IPS-NIHi7 (cell line): ENCODE data around the gene PARP4.
"Not testable (repeated sequence)": the region's sequence is repeated elsewhere in the genome, so short reads cannot be mapped to it uniquely, and the experiment has no call there.

ENCODE experiments used
- DNase-seq: peaks from one replicate; pipeline ENCODE4 v3.0.0; 2012; ENCODE audit warnings: mixed read lengths; ENCODE audit errors: extremely low spot score

The PARP4 gene

DNA sequence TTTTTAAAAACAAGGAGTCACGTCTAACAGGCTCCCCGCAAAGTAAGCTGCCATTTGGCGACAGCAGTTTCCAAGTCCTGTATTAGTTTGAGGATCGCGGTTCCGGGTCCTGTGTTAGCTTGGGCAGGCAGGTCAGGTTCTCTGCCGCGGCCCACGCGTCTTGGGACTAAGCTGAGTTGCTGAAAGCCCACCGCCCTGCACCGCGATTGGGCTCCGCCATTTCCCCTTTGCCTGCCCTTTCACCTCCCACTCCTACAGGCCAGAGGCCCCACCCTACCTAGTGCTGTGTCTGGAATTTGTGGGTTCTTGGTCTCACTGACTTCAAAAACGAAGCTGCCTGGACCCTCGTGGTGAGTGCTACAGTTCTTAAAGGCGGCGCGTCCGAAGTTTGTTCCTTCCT lies 6.8 kb downstream of the PARP4 start:
- no peak for DNase-seq

DNA sequence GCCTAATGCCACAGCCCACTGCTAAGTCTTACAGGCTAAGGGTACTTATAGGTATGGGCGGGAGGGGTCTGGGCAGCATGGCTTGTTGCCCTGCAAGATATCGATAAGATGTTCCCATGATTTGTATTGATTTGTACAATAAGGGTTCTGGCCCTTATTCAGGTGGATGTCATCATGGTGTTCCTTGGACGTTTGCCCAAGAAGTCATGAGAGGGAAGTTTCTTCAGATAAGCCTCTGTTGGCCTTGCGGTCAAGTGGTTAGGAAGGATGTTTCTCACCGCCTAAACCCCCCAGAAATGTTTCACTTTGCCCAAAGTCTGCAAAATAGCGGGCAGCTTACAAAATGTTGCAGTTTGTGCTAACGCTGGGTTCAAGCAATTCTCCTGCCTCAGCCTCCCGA lies 7.3 kb downstream of the PARP4 start:
- no peak for DNase-seq

DNA sequence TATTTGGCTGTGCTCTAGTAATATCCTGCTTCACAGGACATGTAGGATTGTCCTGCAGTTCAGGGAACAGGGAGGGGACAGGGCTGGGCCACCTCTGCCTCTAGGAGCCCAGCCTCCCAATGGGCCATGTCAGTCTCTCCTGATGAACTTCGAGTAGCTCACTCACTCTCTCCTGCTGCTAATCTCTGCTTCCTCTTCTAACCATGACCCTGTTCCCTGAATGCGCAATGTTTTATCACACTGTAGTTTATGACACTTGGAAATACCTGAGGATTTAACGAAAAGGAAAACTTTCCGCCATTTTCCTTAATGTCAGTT lies 9.2 kb downstream of the PARP4 start:
- DNase-seq = no peak

DNA sequence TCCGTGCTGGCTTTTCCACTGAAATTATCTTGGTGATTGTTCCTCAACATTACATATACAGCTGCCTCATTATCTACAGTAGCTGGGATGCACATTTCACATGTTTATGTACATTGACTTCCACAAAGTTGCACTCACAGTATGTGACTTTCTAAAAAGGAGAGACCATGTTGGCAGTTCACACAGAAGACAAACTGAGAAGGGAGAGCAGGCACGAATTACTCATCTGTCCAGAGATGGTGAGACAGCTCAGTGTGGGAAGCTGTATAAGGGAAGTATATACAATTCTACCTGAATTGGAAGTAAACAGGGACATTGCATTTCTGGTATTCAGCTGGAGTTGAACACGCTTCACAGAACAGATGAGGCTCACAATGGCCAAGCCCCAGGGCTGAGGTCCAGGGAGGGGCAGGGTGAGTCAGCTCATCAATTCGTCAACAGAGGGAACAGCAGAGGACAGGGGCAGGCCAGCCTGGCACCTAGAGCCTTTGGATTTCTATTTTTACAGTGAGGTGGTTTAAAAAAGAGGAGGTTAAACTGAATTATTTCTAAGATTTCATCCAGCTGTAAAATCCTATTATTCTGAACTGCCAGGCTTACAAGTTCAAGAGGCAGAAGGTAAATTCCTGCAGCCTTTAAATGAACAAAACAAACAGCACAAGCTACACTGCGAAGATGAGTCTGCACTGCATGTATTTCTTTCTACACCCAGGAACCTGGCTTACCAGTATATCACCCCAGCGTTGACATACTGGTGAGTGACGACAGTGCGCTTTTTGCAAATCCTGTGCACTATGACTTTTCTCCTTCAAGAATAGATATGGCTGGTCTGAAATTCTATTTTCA lies 9.8 kb downstream of the PARP4 start:
- DNase-seq = no peak

DNA sequence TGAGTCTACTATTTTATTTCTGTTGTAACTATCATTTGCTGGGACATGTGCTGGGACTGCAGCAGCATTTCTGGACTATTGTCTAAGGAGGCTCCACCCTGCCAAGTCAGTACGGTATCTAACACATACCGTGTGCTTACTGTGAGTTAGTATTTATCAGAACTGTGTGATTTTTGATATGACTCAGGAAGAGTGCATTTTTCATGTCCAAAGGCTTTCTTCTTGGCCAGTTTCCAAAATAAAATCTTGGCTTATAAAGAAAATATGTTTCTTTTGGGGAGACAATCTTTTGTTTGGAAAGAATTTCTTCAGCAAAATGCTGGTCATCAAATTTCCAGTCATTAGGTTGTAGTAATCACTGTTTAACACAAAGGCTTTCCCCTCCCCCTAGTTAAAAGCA lies 11.6 kb downstream of the PARP4 start:
- no peak for DNase-seq

DNA sequence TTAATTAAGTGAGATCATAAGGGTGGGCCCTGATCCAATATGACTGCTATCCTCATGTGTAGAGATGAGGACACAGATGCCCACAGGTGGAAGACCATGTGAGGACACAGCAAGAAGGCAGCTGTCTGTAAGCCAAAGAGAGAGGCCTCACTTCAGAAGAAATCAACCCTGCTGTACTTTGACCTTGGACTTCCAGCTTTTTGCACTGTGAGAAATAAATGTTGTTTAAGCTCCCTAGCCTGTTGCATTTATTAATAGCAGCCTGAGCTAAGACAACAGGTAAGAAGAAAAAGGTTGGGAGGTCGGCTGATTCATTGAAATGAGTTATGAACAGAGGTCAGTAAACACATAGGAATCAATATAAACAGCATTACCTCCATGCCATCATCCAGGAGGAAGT lies 14.8 kb downstream of the PARP4 start:
- DNase-seq = no peak

DNA sequence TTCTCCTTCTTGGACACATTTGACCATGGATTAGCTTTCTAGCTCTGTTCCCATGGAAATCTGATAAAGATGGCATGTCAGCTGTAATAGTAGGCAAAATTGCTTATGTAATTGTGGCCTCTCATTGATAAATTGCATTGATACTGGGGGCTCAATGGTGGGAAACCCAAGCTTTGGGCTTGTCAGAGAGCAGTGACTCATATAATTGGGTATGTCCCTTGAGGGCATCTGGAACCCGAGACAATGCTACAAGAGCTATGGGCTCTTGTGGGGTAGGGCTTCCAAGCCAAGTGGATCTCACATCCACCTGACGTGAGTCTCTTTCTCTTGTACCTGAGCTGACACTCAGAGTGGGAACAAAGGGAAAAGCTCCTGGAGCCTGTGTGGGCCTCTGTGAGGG lies 16.3 kb downstream of the PARP4 start:
- not testable (repeated sequence) for DNase-seq

DNA sequence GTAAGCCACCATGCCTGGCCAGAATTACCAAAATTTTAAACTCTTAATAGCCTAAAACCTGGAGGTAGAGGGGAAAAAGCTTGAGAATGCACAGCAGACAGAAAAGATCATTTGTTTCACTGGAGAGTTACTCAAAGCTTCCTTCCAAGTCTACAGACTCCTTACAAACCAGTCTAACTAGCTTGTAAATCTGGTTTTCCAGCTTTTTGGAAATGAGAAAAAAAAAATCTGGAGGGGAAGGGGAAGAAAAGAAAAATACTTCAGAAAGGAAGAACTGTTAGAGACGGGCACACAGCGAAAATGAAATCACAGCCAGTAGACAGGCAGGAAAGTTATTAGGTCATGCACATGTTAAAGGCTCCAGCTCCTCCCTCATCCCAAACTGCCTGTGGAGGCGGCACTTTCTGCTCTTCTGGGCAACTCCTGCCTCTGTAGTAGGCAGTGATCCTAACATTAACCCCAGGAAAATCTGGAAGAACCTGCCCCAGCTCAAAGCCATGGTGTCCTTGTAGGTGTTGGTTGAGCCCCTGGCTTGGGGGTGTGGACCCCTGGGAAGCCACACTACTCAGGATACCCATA lies 17.3 kb downstream of the PARP4 start:
- no peak for DNase-seq

DNA sequence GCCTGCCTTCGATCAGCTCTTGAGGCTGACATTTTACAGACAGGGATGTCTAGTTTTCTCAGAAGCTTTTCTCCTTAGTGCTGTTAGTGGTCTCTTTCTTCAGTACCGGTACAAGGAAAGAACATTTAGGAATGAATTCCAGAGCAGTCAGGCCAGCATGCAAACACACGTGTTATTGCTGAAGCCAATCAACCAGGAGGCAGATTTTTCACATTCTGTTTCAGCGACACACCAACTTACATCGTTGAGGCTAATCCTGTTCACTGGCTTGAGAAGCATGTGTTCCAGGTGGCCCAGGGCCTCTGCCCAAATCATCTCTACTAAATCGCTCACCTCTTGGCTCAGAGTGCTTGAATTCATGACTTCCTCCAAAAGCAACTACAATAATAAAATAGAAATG lies 19.2 kb downstream of the PARP4 start:
- no peak for DNase-seq

DNA sequence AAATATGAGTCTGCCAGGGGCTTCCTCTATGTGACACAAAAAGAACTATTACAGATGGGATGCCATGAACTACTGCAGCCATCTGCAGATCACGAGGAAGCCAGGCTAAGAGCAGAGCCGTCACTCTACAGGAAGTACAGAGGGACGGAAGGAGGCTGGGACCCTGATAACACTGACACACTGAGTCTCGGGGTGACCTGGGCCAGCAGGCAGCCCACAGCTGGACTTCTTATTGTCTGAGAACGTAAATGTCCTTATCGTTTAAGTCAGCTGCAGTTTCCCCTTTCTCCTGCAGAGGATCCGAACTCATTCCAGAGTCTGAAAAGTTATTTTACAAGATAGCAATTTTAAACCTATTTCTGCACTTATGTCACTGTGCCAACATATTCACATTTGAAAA lies 20.7 kb downstream of the PARP4 start:
- DNase-seq = no peak

DNA sequence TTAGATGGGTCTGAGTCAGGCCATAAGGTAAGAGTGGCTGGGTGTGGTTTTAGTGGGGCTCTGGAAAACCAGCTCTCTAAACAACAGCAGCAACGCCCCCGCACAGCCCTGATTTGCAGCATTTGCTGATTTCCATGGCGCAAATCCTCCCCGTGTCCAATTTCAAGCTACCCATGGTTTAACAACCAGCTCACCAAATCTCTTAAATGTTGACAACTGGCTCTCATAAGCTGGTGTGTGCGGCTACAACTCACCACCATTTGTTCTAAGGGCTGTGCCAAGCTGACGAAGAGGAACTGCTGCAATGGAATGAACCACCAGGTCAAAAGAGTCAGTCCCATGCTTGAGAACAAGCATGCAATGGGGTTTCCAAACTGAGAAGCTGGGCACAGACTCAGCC lies 22.9 kb downstream of the PARP4 start:
- DNase-seq = no peak

DNA sequence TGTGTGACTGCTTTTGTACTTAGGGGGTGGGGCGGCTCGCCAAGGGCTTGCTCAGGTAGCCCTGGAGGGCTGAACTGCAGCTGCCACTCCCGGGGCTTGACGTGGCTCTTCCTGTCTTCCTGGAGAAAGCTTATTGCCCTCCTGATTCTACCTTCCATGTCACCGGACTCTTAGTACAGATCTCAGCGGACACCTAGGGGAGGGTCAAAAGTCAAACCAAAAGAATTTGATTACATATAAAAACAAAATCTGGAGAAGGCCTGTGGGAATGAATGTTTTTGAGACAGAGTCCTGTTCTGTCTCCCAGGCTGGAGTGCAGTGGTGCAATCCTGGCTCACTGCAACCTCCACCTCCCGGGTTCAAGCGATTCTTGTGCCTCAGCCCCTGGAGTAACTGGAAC lies 24.5 kb downstream of the PARP4 start:
- not testable (repeated sequence) for DNase-seq

DNA sequence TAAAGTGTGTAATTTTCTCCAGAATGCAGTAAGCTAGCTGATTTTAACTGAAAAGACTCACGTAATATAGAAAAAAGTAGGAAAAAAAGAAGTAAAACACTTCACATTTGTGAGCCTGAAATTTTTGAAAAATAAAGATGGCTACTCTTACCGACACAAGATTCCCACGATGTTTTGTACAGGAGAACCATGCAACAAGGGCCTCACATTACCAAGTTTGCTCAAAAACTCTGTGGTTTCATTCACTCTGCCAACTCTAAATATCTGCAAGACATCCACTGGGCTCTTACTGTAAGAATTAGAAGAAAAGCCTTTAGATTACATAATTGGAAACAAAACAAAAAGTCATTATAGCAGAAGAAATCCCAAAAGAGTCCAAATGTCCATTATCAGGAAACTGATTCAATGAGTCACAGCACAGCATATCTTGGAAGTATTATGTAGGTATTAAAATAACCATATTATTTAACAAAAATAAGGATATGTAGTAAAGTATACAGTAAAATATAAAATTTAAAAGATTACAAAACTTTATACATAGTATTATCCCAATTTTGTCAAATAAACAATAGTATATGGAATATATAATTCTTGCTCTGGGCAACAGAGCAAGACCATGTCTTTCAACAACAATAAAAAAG lies 26.4 kb downstream of the PARP4 start:
- DNase-seq = not testable (repeated sequence)

DNA sequence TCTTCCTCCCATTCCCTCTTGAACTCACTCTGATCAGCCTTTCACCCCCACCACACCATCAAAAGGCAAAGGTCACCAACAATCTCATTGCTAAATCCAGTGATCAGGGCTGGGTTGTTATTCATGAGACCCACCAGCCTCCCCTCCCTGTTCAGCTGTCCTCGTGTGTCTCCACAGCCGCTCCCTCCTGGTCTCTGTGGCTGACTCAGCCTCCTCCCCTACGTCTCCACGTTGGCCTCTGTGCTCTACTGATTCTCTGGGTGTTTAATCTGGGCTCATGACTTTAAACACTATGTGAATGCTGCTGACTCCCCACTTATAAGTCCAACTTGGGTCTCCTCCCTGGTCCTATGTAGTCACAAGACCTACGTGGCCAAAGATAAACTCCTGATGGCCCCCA lies 38.9 kb downstream of the PARP4 start:
- no peak for DNase-seq

DNA sequence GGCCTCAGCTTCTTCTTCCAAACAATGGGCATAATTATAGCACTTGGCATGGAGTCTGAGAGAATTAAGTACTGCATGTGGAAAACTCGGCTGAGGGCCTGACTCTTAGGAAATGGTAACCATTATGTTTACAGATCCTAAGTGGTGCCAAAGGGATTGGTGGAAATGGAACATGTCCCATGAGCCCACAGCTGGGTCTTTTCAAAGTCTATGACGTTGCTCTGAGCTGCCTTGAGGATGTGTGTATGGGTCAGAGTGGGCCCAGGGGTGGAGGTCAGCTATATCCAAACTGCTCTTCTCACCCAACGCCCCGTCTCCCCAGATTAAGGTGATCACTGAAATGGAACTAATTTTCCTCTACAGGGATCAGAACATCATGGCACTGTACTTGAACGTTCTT lies 40.4 kb downstream of the PARP4 start:
- DNase-seq = not testable (repeated sequence)

DNA sequence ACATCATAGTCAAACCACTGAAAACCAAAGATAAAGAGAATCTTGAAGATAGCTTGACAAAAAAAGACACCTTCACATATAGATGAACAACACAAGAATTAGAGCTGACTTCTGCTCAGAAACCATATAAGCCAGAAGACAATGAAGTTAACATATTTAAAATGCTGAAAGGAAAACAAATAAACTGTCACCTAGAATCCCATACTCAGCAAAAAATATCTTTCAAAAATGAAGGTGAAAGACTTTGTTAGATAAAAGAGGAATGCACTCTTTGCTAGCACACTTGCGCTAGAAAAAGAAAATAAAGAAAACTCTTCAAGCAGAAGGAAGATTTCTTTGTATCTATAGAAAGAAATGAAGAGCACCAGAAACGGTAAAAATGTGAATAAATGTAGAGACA lies 49.5 kb downstream of the PARP4 start:
- no peak for DNase-seq

DNA sequence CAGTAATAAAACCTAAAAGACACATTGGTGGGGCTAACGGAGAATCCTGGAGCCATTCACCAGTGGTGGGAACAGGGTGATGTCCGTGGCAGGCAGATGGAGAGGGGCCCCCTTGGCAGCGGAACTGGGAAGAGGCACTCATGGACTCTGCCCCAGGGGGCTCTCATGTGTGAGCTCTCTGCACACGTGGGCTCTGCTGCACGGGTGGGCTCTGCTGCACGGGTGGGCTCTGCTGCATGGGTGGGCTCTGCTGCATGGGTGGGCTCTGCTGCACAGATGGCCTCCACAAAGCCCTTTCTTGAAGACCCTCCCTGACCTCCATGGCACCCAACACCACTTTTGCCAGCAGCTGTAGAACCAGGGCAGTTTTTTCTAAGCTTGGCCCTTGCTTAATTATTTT lies 52.3 kb downstream of the PARP4 start:
- no peak for DNase-seq

DNA sequence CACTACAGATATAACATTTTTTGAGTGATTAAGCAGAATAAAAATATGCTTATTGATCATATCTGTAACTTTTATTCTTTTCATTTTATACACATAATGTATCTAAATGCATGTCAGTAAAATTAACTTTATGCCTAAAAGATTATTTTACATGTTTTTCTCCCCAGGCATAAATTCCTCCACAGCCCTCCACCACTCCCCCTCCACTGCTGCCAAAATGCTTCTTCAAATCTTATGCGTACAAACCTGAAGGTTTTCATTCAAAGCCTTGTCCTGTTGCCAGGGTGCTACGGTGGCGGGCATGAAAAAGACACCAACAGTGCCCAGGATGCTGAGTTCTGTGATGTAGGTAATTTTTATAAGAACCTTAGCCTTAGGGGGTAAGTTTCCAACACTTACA lies 52.9 kb downstream of the PARP4 start:
- DNase-seq = no peak

DNA sequence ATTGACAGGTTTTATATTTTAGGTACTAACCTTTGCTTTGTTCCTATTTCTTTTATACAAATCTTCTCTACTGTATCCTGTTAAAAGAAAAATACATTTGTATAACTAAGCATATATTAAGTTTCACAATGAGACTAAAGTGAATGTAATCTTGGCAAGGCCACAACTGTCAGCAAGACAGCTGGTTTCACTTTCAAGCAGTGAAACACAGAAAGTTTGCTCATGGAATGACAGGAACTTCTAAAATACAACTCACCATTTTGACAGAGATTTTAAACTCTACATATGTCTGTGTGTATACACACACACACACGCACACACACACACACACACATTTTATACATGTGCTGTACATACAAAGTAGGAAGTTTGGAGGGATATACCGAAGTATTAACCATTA lies 53.3 kb downstream of the PARP4 start:
- no peak for DNase-seq

DNA sequence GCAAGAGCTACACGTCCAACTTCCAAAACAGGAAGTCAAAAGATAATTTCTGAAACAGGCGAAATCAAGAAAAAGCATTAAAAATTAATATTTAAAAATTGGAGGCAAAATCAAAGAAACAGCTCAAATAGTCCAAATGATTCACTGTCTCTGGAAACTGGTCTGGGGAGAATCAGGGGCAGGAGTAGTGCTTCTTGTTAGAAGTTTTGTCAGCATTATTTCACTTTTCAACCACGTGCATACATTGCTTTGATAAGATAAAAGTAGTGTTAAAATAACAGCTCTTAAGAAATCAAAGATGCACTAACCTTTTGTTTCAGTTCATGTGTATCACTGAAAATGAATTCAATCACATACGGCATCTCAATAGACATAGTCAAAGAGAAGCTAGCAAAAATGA lies 53.8 kb downstream of the PARP4 start:
- DNase-seq = no peak

DNA sequence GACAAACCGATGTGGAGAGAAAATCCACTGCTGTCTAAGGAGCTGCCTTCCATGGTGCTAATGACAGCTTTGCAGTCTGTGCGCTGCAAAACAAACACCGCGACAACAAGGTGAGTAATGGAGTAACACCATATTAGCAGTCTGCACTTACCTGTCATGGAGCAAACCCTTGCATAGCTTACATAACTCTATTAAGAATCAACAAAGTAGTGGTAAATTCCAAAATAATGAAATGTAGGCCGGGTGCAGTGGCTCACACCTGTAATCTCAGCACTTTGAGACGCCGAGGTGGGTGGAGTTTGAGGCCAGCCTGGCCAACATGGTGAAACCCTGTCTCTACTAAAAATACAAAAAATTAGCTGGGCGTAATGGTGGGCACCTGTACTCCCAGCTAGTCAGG lies 56.2 kb downstream of the PARP4 start:
- DNase-seq = no peak

DNA sequence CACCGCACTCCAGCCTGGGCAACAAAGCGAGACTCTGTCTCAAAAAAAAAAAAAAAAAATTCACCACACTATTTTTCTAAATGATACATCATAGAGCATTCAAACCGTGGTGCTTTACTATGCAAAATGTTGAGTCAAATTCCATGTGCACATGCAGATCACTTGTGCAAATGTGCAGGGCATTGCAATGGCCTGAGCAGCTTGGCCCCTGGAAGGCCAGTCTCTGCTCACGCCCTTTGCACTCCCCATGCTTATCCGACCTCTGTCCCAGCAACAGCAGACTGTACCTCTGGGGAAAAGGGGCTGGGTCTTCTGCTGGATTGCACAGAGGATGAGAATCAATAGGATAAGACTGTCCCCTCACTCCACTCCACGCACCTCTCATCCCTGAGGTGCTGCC lies 58.5 kb downstream of the PARP4 start:
- DNase-seq = no peak

DNA sequence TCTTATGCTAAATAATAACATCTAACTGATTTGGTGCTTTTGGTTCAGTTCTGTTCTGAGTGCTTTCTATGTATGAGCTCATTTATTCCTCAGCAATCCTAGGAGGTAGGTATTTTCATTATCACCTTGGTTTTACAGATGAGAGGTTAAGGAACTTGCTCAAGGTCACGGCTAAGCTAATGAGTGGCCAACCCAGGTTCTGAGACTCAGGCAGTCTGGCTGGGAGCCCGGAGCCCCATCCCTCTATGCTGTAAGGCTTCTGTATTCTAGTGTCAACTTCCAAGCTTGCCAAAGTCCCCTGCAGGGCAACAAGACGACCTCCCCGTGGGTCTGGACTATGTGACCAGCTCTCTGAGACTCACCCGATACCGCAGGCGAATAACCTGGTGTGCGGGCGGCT lies 60.5 kb downstream of the PARP4 start:
- DNase-seq = no peak
